Suprapubic skin (tissue), 4 donors: ENCODE data around the gene CD244. TPM values are rescaled to one million over a fixed set of nuclear protein-coding genes. Genes with fewer than 3 reads are reported as not detected.
"Not testable (repeated sequence)": the region's sequence is repeated elsewhere in the genome, so short reads cannot be mapped to it uniquely, and the experiment has no call there.

ENCODE experiments used
- DNase-seq, 2 donors: peaks; one replicate each; pipeline ENCODE4 v3.0.0-alpha.2; 2019; ENCODE audit warnings: low spot score in 2 of 2
- H3K27ac ChIP-seq: fragments of 200-600 bp; sonication (generic); one replicate; pipeline ENCODE4 v1.5.1; 2019
- H3K27me3 ChIP-seq: fragments of 200-600 bp; sonication (generic); one replicate; pipeline ENCODE4 v1.5.1; 2019
- H3K36me3 ChIP-seq: fragments of 200-600 bp; sonication (generic); one replicate; pipeline ENCODE4 v1.5.1; 2019
- H3K4me1 ChIP-seq: fragments of 200-600 bp; sonication (generic); one replicate; pipeline ENCODE4 v1.5.1; 2019
- H3K4me3 ChIP-seq: fragments of 200-600 bp; sonication (generic); one replicate; pipeline ENCODE4 v1.5.1; 2019; ENCODE audit warnings: mild to moderate bottlenecking
- H3K9me3 ChIP-seq: fragments of 200-600 bp; sonication (generic); one replicate; pipeline ENCODE4 v1.5.1; 2019
- CTCF ChIP-seq, 2 donors: fragments of 200-600 bp in 1 of 2; fragments of 450-650 bp in 1 of 2; sonication (generic) in 1 of 2; IDR thresholded peaks; one replicate each; pipeline ENCODE4 v1.5.1; 2016 to 2019; ENCODE audit warnings: antibody characterized with exemption in 2 of 2, mild to moderate bottlenecking in 1 of 2, moderate library complexity in 1 of 2
- EP300 ChIP-seq: sonication (generic); formaldehyde crosslinking; IDR thresholded peaks from one replicate; pipeline ENCODE4 v1.6.1; 2017; ENCODE audit warnings: antibody characterized with exemption
- POLR2A ChIP-seq, 2 donors: fragments of 450-650 bp; IDR thresholded peaks; one replicate each; pipeline ENCODE4 v1.6.1; 2017; ENCODE audit warnings: antibody characterized with exemption in 2 of 2, mild to moderate bottlenecking in 2 of 2, moderate library complexity in 2 of 2
- POLR2AphosphoS5 ChIP-seq, 3 donors: sonication (generic); formaldehyde crosslinking; IDR thresholded peaks; one replicate each; pipeline ENCODE4 v1.6.1; 2017; ENCODE audit warnings: antibody characterized with exemption in 3 of 3
- WGBS: methylation state at CpG from one replicate; pipeline ENCODE4 v1.1.5; 2018; 5-methylcytosine and 5-hydroxymethylcytosine counted together
- total RNA-seq, 4 donors: library from RNA; depleted of rRNA; stranded (reverse); fragments of >200 nt; gene quantifications; one replicate each; pipeline ENCODE4 v1.1.0, GENCODE V29; 2016

Gene CD244
- total RNA-seq, 4 donors from 2014 or later, result 0.49 to 0.68 TPM; not detected in 2

GRCh38 chr1:160883581-160884513 is 21.2 kb upstream of the CD244 start:
- H3K36me3 ChIP-seq, result no peaks in the 10 kb centered on the region

GRCh38 chr1:160882582-160882981 is 19.9 kb upstream of the CD244 start:
- Histone ChIP-seq H3K27me3 (no peaks in the 10 kb centered on the region), H3K27ac (no peak overlapping the region), H3K4me1 (no peaks in the 10 kb centered on the region), H3K4me3 (no peak overlapping the region), H3K36me3 (no peaks in the 10 kb centered on the region), H3K9me3 (no peaks in the 10 kb centered on the region)
- DNase-seq, result no peak
- WGBS, result 88% methylated on average over 1 of the region's 1 CpG
- TF ChIP-seq EP300, result no peak
- no peak for TF ChIP-seq POLR2AphosphoS5 (IDR thresholded peaks at IDR 0.05)
- no peak for TF ChIP-seq CTCF (IDR thresholded peaks at IDR 0.05)
- TF ChIP-seq POLR2A (IDR thresholded peaks at IDR 0.05), result no peak

More at GRCh38 chr1:160883581-160884513, 21.2 kb upstream of the CD244 start:
- no peaks in the 10 kb centered on the region for H3K27me3 ChIP-seq
- no peaks in the 10 kb centered on the region for H3K4me1 ChIP-seq
- no peak overlapping the region for H3K4me3 ChIP-seq
- DNase-seq, result no peak
- 86% methylated on average over 13 of the region's 13 CpGs for WGBS
- no peak for TF ChIP-seq POLR2A (IDR thresholded peaks at IDR 0.05)
- H3K27ac ChIP-seq, result no peak overlapping the region
- H3K9me3 ChIP-seq, result no peaks in the 10 kb centered on the region

- WGBS, result 90% methylated on average over 6 of the region's 7 CpGs
- H3K27ac ChIP-seq, result not testable (repeated sequence)
These were observed 18.6 kb upstream of the CD244 start for GRCh38 chr1:160881264-160881663.

GRCh38 chr1:160880216-160880615 is 17.5 kb upstream of the CD244 start:
- no peak for DNase-seq
- no peaks in the 10 kb centered on the region for H3K4me1 ChIP-seq
- H3K9me3 ChIP-seq, result no peaks in the 10 kb centered on the region
- no peak overlapping the region for H3K4me3 ChIP-seq
- no peaks in the 10 kb centered on the region for H3K36me3 ChIP-seq
- no peak overlapping the region for H3K27ac ChIP-seq
- WGBS, result 83% methylated on average over 3 of the region's 3 CpGs
- no peaks in the 10 kb centered on the region for H3K27me3 ChIP-seq
- no peak for TF ChIP-seq POLR2A (IDR thresholded peaks at IDR 0.05)
- TF ChIP-seq CTCF (IDR thresholded peaks at IDR 0.05), result no peak
- TF ChIP-seq POLR2AphosphoS5 (IDR thresholded peaks at IDR 0.05), result no peak
- TF ChIP-seq EP300, result no peak

More at GRCh38 chr1:160881264-160881663, 18.6 kb upstream of the CD244 start:
- not testable (repeated sequence) for DNase-seq, H3K9me3 ChIP-seq, H3K36me3 ChIP-seq, H3K4me1 ChIP-seq, H3K27me3 ChIP-seq, H3K4me3 ChIP-seq

- Histone ChIP-seq H3K36me3 (no peaks in the 10 kb centered on the region), H3K27me3 (no peaks in the 10 kb centered on the region), H3K9me3 (no peaks in the 10 kb centered on the region), H3K4me1 (no peaks in the 10 kb centered on the region), H3K27ac (no peak overlapping the region), H3K4me3 (no peak overlapping the region)
- WGBS, result 75% methylated on average over 8 of the region's 8 CpGs
- DNase-seq, result no peak
- TF ChIP-seq POLR2A (IDR thresholded peaks at IDR 0.05) (no peak), POLR2AphosphoS5 (IDR thresholded peaks at IDR 0.05) (no peak), CTCF (IDR thresholded peaks at IDR 0.05) (no peak), EP300 (no peak)
These were observed 16.4 kb upstream of the CD244 start for GRCh38 chr1:160879056-160879455.

GRCh38 chr1:160877221-160877620 is 14.5 kb upstream of the CD244 start:
- H3K27ac ChIP-seq, result no peak overlapping the region
- no peaks in the 10 kb centered on the region for H3K27me3 ChIP-seq
- H3K4me3 ChIP-seq, result no peak overlapping the region
- TF ChIP-seq POLR2AphosphoS5 (IDR thresholded peaks at IDR 0.05), result no peak
- TF ChIP-seq POLR2A (IDR thresholded peaks at IDR 0.05), result no peak
- no peaks in the 10 kb centered on the region for H3K9me3 ChIP-seq
- H3K4me1 ChIP-seq, result no peaks in the 10 kb centered on the region
- no peaks in the 10 kb centered on the region for H3K36me3 ChIP-seq
- no peak for DNase-seq
